Kidney epithelial cell (primary cell): ENCODE measurements around the gene CADM2. TPM values are rescaled to one million over a fixed set of nuclear protein-coding genes. Genes with fewer than 3 reads are reported as not detected.

Source experiments
- DNase-seq: peaks from one replicate; pipeline ENCODE4 v3.0.0-alpha.2; 2010; ENCODE audit warnings: low read depth
- H3K27me3 ChIP-seq: 2 replicates; pipeline ENCODE4 v1.6.0; 2011; ENCODE audit warnings: low read length; ENCODE audit not compliant: control insufficient read depth, insufficient read depth
- H3K36me3 ChIP-seq: 2 replicates; pipeline ENCODE4 v1.5.1; 2011; ENCODE audit warnings: low read length; ENCODE audit not compliant: control insufficient read depth, insufficient read depth
- H3K4me3 ChIP-seq: 2 replicates; pipeline ENCODE4 v1.5.1; 2011; ENCODE audit warnings: low read depth, mild to moderate bottlenecking, control low read depth, low read length
- total RNA-seq: library from RNA; depleted of rRNA; stranded (reverse); fragments of >200 nt; gene quantifications from 2 replicates; pipeline ENCODE4 v1.2.3, GENCODE V29; 2015
- TF ChIP-seq, protein P1 (sequence below): IDR thresholded peaks from 2 replicates; pipeline ENCODE4 v1.5.1; 2011; ENCODE audit warnings: mild to moderate bottlenecking, moderate library complexity, low read length, control low read depth, inconsistent platforms; ENCODE audit not compliant: insufficient read depth, poor library complexity, severe bottlenecking

Gene CADM2
- total RNA-seq, 1 donor from 2014 or later = 0.42 TPM

DNA sequence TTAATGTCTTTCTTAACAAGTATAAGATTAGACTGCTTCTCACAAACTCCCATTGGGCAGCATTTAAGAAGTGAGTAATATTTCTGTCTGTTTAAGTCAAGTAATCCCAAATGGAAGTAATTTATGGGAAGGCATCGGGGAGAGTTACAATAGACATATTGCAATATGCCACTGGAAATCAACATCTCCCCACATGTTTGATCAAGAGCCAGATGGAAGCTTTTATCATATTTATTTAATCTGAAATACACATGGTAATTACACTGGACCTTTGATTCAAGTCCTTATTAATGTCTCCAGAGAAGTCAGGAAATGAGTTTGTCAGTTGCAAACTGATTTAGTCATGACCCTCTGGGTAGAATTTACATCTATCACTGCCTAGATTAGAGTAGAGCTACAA is 1088.4 kb downstream of the CADM2 start:
- DNase-seq = no peak
- TF ChIP-seq, protein P1, sequence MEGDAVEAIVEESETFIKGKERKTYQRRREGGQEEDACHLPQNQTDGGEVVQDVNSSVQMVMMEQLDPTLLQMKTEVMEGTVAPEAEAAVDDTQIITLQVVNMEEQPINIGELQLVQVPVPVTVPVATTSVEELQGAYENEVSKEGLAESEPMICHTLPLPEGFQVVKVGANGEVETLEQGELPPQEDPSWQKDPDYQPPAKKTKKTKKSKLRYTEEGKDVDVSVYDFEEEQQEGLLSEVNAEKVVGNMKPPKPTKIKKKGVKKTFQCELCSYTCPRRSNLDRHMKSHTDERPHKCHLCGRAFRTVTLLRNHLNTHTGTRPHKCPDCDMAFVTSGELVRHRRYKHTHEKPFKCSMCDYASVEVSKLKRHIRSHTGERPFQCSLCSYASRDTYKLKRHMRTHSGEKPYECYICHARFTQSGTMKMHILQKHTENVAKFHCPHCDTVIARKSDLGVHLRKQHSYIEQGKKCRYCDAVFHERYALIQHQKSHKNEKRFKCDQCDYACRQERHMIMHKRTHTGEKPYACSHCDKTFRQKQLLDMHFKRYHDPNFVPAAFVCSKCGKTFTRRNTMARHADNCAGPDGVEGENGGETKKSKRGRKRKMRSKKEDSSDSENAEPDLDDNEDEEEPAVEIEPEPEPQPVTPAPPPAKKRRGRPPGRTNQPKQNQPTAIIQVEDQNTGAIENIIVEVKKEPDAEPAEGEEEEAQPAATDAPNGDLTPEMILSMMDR = no peak
- H3K36me3 ChIP-seq = no peaks in the 10 kb centered on the region
- no peak overlapping the region for H3K4me3 ChIP-seq
- no peaks in the 10 kb centered on the region for H3K27me3 ChIP-seq

DNA sequence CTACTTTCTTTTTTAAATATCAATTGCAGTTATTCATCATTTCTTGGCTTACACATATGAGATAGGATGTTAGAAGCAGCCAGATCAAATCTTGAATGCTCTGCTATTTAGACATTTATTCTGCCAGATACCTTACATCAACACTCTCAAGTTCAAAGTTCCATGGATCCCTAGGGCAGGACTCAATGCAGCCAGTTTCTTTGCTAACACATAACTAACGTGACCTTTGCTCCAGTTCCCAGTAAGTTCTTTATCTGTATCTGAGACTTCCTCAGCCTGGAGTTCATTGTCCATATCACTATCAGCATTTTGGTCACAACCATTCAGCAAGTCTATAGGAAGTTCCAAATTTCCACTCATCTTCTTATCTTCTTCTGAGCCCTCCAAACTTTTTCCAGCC is 1092.3 kb downstream of the CADM2 start:
- Histone ChIP-seq H3K27me3 (no peaks in the 10 kb centered on the region), H3K36me3 (no peaks in the 10 kb centered on the region), H3K4me3 (no peak overlapping the region)
- DNase-seq = no peak
- TF ChIP-seq, protein P1 = no peak

DNA sequence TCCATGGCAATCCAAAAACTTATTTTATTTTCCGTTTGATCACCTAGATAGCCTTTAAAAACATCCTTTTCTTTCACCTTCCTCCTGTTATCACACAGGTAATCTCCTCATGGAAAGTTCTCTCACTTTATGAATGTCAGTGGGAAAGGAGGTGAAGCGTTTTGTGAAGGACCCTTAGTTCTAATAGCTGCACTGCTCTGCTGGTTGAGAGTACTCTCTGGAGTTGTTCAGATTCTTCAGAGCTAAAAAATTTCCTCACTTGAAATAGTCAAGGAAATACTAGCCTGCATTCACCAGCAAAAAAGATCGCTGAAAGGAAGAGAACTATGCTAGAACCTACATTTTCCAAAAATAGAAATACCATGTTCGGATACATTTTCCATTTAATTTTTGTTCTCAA is 1097.2 kb downstream of the CADM2 start:
- no peak for DNase-seq
- TF ChIP-seq, protein P1 = no peak

DNA sequence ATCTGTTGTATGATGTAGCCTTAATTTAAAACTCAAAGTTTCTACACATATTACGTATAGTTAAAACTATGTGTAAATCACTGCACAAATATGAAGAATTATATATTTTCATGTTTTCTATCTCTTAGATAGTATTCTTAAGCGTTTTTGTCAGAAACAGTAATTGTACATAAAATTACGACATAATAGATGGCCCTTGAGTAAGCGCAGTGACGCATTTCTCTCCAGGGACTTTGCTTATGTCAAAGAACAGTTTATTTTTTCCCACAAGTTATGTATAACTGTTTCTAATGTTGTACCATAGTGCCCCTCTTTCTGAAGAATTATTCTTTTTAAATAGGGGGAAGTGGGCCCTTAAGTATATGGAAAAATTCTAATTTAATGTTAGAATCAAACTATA is 1098.2 kb downstream of the CADM2 start:
- Histone ChIP-seq H3K27me3 (no peaks in the 10 kb centered on the region), H3K36me3 (no peaks in the 10 kb centered on the region), H3K4me3 (no peak overlapping the region)
- TF ChIP-seq, protein P1 = no peak
- no peak for DNase-seq

More for the DNA sequence above, 1097.2 kb downstream of the CADM2 start:
- Histone ChIP-seq H3K4me3 (no peak overlapping the region), H3K27me3 (no peaks in the 10 kb centered on the region), H3K36me3 (no peaks in the 10 kb centered on the region)

DNA sequence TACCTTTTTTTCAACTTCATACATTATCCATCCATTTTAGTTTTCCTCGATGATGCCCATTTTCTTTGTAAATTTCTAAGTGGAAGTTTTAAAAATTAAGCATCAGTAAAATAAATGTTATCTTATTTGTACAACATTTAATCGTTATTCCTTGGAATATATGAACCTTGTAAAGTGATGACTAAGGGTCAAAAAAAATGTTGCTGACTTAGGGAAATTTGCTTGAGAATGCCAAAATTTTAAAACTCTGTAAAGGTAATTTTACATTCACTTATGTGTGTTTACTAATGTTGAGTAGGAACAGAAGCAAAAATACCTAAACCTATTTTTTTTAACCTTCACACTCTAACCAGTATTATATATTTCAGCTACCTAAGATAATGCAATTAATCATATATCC is 1115.0 kb downstream of the CADM2 start:
- Histone ChIP-seq H3K27me3 (no peaks in the 10 kb centered on the region), H3K36me3 (no peaks in the 10 kb centered on the region), H3K4me3 (no peak overlapping the region)
- DNase-seq = no peak
- TF ChIP-seq, protein P1 = no peak

DNA sequence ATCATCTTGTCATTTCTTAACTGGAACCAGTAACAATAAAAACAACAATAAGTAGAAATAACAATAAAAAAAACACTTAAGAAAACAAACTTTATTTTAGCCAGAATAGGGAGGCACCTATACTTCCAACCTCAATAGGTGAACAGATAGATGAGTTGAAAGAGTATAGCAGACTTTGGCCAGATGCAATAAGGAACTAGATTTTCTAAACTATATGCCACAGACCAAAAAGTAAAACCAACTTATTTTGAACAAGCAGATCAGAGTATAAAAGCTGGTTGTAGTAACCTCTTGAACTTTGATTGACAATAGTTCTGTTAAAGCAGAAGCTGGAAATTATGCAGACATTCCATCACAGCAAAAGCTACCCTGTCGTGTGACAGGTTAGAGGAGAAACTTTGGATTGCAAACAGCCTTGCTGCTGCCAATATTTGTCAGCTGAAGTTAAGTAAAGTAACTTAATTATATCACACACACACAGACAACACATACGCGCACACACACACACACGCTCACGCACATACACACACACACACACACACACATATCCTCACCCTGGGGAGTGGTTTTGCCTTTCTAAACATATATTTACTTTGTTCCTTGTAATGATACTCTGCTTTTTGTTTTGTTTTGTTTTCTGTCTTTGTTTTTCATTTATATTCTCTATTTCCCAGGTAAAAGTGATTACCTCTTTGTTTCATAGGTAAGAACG is 1128.5 kb downstream of the CADM2 start:
- Histone ChIP-seq H3K36me3 (no peaks in the 10 kb centered on the region), H3K27me3 (no peaks in the 10 kb centered on the region), H3K4me3 (no peak overlapping the region)
- DNase-seq = no peak
- TF ChIP-seq, protein P1 = no peak
